ENCODE results near the gene NDUFA13.

GRCh38 chr19:19544954-19545591 lies 29.0 kb downstream of the NDUFA13 start:
- TF ChIP-seq CTCF (IDR thresholded peaks at IDR 0.05) (no peak), POLR2AphosphoS5 (IDR thresholded peaks at IDR 0.05) (no peak), POLR2A (IDR thresholded peaks at IDR 0.05) (no peak)
